HepG2 (cell line): ENCODE measurements around the gene PIGO. TPM values are rescaled to one million over a fixed set of nuclear protein-coding genes. Genes with fewer than 3 reads are reported as not detected.

Source experiments
- ATAC-seq: fragments of 200-7000 bp; cut with Tn5 transposase; 3 replicates; pipeline ENCODE4 v1.9.1; 2020; ENCODE audit warnings: mild to moderate bottlenecking, moderate library complexity
- BruUV-seq: library from RNA; stranded (reverse); fragments of 400-500 nt; replicated peaks from 2 replicates; lab custom pipeline; 2021; lab: Mats Ljungman, UMichigan
- CTCF ChIA-PET: fragments of 300-600 bp; formaldehyde crosslinking; extraction: SDS; loops from one replicate; lab custom pipeline; 2021; ENCODE audit warnings: low total read pairs, inconsistent platforms, low intra/inter-chr PET ratio; lab: Yijun Ruan, JAX
- POLR2A ChIA-PET: fragments of 350-600 bp; sonication (Branson Sonifier 250); formaldehyde crosslinking; loops from one replicate; lab custom pipeline; 2020; ENCODE audit warnings: antibody characterized with exemption, inconsistent platforms; lab: Yijun Ruan, JAX
- DNase-seq: peaks from one replicate; pipeline ENCODE4 v3.0.0-alpha.2; 2015; ENCODE audit warnings: low spot score
- FAIRE-seq: peaks from 3 replicates; lab custom pipeline; 2011; peaks lifted over from hg19 to GRCh38; lab: Jason Lieb, UNC
- H2AFZ ChIP-seq: one replicate; pipeline ENCODE4 v1.6.1; 2011; ENCODE audit warnings: low read length, inconsistent platforms
- H3K27ac ChIP-seq: fragments of 300-600 bp; 3 replicates; pipeline ENCODE4 v1.8.0; 2011; ENCODE audit warnings: mixed run types, mild to moderate bottlenecking, mixed read lengths, low read length, inconsistent platforms; ENCODE audit not compliant: insufficient read depth; ENCODE audit errors: extremely low read length
- H3K27me3 ChIP-seq, 2 experiments: fragments of 200-600 bp in 1 of 2; 2 replicates in 1 of 2; 3 replicates in 1 of 2; pipeline versions ENCODE4 v1.6.0 to v1.8.0; 2011; ENCODE audit warnings: low read length in 2 of 2, mild to moderate bottlenecking in 2 of 2, moderate library complexity in 2 of 2, inconsistent platforms in 1 of 2; ENCODE audit not compliant: insufficient read depth in 2 of 2, control insufficient read depth in 1 of 2
- H3K36me3 ChIP-seq, 2 experiments: fragments of 200-600 bp in 1 of 2; replicated peaks in 1 of 2; 2 replicates in 1 of 2; 3 replicates in 1 of 2; pipeline versions ENCODE4 v1.5.1 to v1.8.0; 2011; ENCODE audit warnings: low read length in 2 of 2, inconsistent platforms in 1 of 2; ENCODE audit not compliant: insufficient read depth in 2 of 2, control insufficient read depth in 1 of 2
- H3K4me1 ChIP-seq: 2 replicates; pipeline ENCODE4 v1.5.1; 2012; ENCODE audit warnings: low read length, inconsistent platforms; ENCODE audit not compliant: insufficient read depth
- H3K4me2 ChIP-seq: 2 replicates; pipeline ENCODE4 v1.6.0; 2011; ENCODE audit warnings: low read depth, low read length, inconsistent platforms
- H3K4me3 ChIP-seq, 3 experiments: fragments of 200-600 bp in 1 of 3; sonication (generic), shearing (Covaris generic) in 1 of 3; replicated peaks in 1 of 3; 2 replicates each; pipeline ENCODE4 v1.5.1; 2011 to 2016; ENCODE audit warnings: low read length in 3 of 3, inconsistent platforms in 2 of 3, low read depth in 2 of 3, mild to moderate bottlenecking in 2 of 3, control low read depth in 1 of 3, mixed read lengths in 1 of 3; ENCODE audit not compliant: insufficient read depth in 1 of 3
- H3K79me2 ChIP-seq: one replicate; pipeline ENCODE4 v1.6.1; 2011; ENCODE audit warnings: low read length, inconsistent platforms; ENCODE audit not compliant: insufficient read depth
- H3K9ac ChIP-seq: 2 replicates; pipeline ENCODE4 v1.6.0; 2011; ENCODE audit warnings: mild to moderate bottlenecking, low read depth, low read length, inconsistent platforms; ENCODE audit not compliant: insufficient read depth
- H3K9me3 ChIP-seq: 2 replicates; pipeline ENCODE4 v1.5.1; 2012; ENCODE audit warnings: mild to moderate bottlenecking, low read length
- H4K20me1 ChIP-seq: 2 replicates; pipeline ENCODE4 v1.6.0; 2011; ENCODE audit warnings: inconsistent platforms, mild to moderate bottlenecking, low read length, moderate library complexity; ENCODE audit not compliant: insufficient read depth
- AGO2 ChIP-seq: fragments of 200-400 bp; formaldehyde crosslinking; optimal IDR thresholded peaks from 2 replicates; pipeline ENCODE3; 2017; ENCODE audit warnings: mild to moderate bottlenecking, low read depth, low read length, moderate library complexity
- BRF2 ChIP-seq: sonication (generic); formaldehyde crosslinking; IDR thresholded peaks from 2 replicates; pipeline ENCODE4 v1.8.1; 2022; ENCODE audit warnings: mild to moderate bottlenecking, missing genetic modification reagents
- GATAD2A ChIP-seq: IDR thresholded peaks from 2 replicates; pipeline ENCODE4 v1.6.1; 2016
- POLR2A ChIP-seq, 2 experiments: IDR thresholded peaks; 2 replicates each; pipeline ENCODE4 v1.6.1; 2011; ENCODE audit warnings: low read depth in 2 of 2, low read length in 2 of 2, mild to moderate bottlenecking in 1 of 2, moderate library complexity in 1 of 2; ENCODE audit not compliant: insufficient read depth in 1 of 2
- POLR2AphosphoS2 ChIP-seq: IDR thresholded peaks from 2 replicates; pipeline ENCODE4 v1.6.1; 2011; ENCODE audit warnings: low read depth, low read length, improper control_type of control experiment
- POLR2AphosphoS5 ChIP-seq: IDR thresholded peaks from 2 replicates; pipeline ENCODE4 v1.6.1; 2012; ENCODE audit warnings: low read depth, low read length
- POLR2G ChIP-seq: fragments of 200-400 bp; formaldehyde crosslinking; IDR thresholded peaks from 2 replicates; pipeline ENCODE4 v1.6.1; 2018; ENCODE audit warnings: mild to moderate bottlenecking, low read depth, low read length, moderate library complexity
- RBFOX2 ChIP-seq: fragments of 200-400 bp; formaldehyde crosslinking; IDR thresholded peaks from 2 replicates; pipeline ENCODE4 v1.6.1; 2017; ENCODE audit warnings: low read depth, mild to moderate bottlenecking, low read length
- RBM22 ChIP-seq: fragments of 200-400 bp; formaldehyde crosslinking; optimal IDR thresholded peaks from 2 replicates; pipeline ENCODE3; 2017; ENCODE audit warnings: mild to moderate bottlenecking, low read length, moderate library complexity
- SMAD3 ChIP-seq: sonication (generic); formaldehyde crosslinking; IDR thresholded peaks from 2 replicates; pipeline ENCODE4 v1.4.0; 2020; ENCODE audit warnings: missing genetic modification reagents
- WGBS: methylation state at CpG from one replicate; pipeline ENCODE4 v1.1.6; 2017; ENCODE audit warnings: low lambda C conversion rate; 5-methylcytosine and 5-hydroxymethylcytosine counted together
- in situ Hi-C: cut with HindIII; loops from 2 replicates; pipeline ENCODE4 v1.10.0; 2017; ENCODE audit warnings: low pct_unique_long_range_greater_than_20kb; ENCODE audit not compliant: extremely low pct_ligation_motif_present
- intact Hi-C: fragments of 100-400 bp; cut with micrococcal nuclease; formaldehyde crosslinking; loops from one replicate; pipeline ENCODE4 v1.10.0; 2022; ENCODE audit not compliant: unreplicated experiment
- polyA plus RNA-seq, 8 experiments: library from polyadenylated mRNA; depleted of rRNA in 3 of 8; stranded (reverse) in 7 of 8; unstranded in 1 of 8; fragments of >200 nt; fragmentation: Illumina TruSeq in 4 of 8; extraction: Trizol in 4 of 8; gene quantifications; 2 replicates each; pipeline versions ENCODE4 v1.2.1 to v1.2.3, GENCODE V29; 2011 to 2016; ENCODE audit warnings: low read depth in 4 of 8, missing spikeins in 1 of 8, mixed read lengths in 1 of 8; ENCODE audit not compliant: insufficient read depth in 1 of 8
- total RNA-seq, 5 experiments: library from RNA; depleted of rRNA; stranded (reverse); fragments of >200 nt; fragmentation: Illumina TruSeq; extraction: Trizol; gene quantifications; 2 replicates each; pipeline ENCODE4 v1.2.3, GENCODE V29; 2016; ENCODE audit warnings: low read depth in 1 of 5

PIGO gene
- total and polyA plus RNA-seq, 2 of the 13 experiments (the other 11 are each of a cell fraction or from before 2014, with no cell fraction given), result 20.5 to 26.2 TPM

DNA sequence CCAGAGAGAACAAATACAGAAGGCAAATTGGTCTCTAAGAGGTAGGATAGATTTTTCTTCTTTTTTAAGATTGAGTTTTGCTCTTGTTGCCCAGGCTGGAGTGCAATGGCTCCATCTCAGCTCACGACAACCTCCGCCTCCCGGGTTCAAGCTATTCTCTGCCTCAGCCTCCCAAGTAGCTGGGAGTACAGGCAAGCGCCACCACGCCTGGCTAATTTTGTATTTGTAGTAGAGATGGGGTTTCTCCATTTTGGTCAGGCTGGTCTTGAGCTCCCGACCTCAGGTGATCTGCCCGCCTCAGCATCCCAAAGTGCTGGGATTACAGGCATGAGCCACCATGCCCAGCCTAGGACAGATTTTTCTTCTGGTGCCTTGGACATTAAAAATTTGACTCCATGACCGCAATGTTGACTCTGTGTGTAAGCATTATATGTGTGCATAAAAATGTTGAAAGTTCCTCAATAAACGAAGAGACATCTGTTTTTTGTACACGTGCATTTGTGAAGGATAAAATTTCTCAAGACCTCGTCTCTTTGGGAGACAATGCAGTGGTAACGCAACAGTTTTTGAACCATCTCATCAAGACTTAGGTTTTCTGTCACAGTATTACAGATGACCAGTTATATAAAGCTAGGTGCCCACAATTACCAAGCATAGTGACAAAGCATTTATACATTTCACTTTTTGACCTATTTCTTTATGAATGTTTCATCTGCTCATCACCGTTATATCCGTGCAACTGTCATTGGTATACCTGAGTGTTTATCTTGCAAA lies 41.3 kb downstream of the PIGO start:
- peaks cover 4% of the 10 kb centered on the region for H4K20me1 ChIP-seq
- in situ Hi-C loops, result no loop called here
- H3K36me3 ChIP-seq, result peaks cover 11 to 41% of the 10 kb centered on the region in 2 experiments

More for the DNA sequence above, 41.3 kb downstream of the PIGO start:
- Histone ChIP-seq H3K79me2 (no peaks in the 10 kb centered on the region), H3K9me3 (no peaks in the 10 kb centered on the region), H3K27ac (no peak overlapping the region), H3K27me3 (no peaks in the 10 kb centered on the region), H3K4me2 (no peak overlapping the region), H3K4me1 (no peaks in the 10 kb centered on the region), H3K4me3 (no peak overlapping the region), H2AFZ (no peak overlapping the region), H3K9ac (no peak overlapping the region)
- intact Hi-C loops, result no loop called here
- 98% methylated on average over 13 of the region's 14 CpGs for WGBS
- CTCF ChIA-PET, result no interaction called here
- DNase-seq (no peak), FAIRE-seq (no peak), ATAC-seq (no peak)
- POLR2A ChIA-PET, result no interaction called here
- TF ChIP-seq RBM22 (peak; percentile 62), BRF2 (CRISPR knock-in tag) (no peak), POLR2AphosphoS5 (0 out of 2 replicates have a peak, but pooled peaks have one; percentile 5), AGO2 (peak; percentile 64), RBFOX2 (peak; percentile 51), POLR2A (IDR thresholded peaks at IDR 0.05; ENCODE audit: insufficient read depth in 1 of 2, low read depth in 2 of 2, low read length in 2 of 2) (peak in 1 of 2 experiments; percentile 28; a peak in 1 of 4 replicates), SMAD3 (CRISPR knock-in tag) (no peak), GATAD2A (CRISPR knock-in tag) (no peak), POLR2G (peak; percentile 40; the same call in 1 of the 2 replicates), POLR2AphosphoS2 (peak; percentile 96)
- BruUV-seq, result no TSS peak
